IMR-90 (cell line): Measurements from ENCODE around the gene CDKAL1. TPM values are rescaled to one million over a fixed set of nuclear protein-coding genes. Genes with fewer than 3 reads are reported as not detected.

ENCODE experiments used
- ATAC-seq: fragments of 200-7000 bp; cut with Tn5 transposase; 2 replicates; pipeline ENCODE4 v1.9.1; 2020; ENCODE audit warnings: low read depth, mild to moderate bottlenecking, moderate library complexity
- BruUV-seq: library from RNA; stranded (reverse); fragments of 400-500 nt; replicated peaks from 2 replicates; lab custom pipeline; 2021; lab: Mats Ljungman, UMichigan
- CTCF ChIA-PET: fragments of 300-600 bp; formaldehyde crosslinking; extraction: SDS; loops from one replicate; lab custom pipeline; 2021; ENCODE audit warnings: antibody characterized with exemption; lab: Yijun Ruan, JAX
- POLR2A ChIA-PET: fragments of 300-600 bp; sonication (Branson Sonifier 250); formaldehyde crosslinking; loops from one replicate; lab custom pipeline; 2022; ENCODE audit warnings: antibody characterized with exemption; ENCODE audit not compliant: unreplicated experiment; lab: Charles Lee
- DNase-seq: peaks from one replicate; pipeline ENCODE4 v3.0.0; 2013
- H2AFZ ChIP-seq: replicated peaks from 2 replicates; pipeline ENCODE3; 2013; ENCODE audit warnings: low read length, mild to moderate bottlenecking; ENCODE audit not compliant: poor library complexity
- H2AK5ac ChIP-seq: 2 replicates; pipeline ENCODE4 v1.6.1; 2013; ENCODE audit warnings: low read depth, low read length, inconsistent platforms
- H2AK9ac ChIP-seq: replicated peaks from 2 replicates; pipeline ENCODE3; 2013; ENCODE audit warnings: mild to moderate bottlenecking, low read depth, low read length, moderate library complexity; ENCODE audit not compliant: poor library complexity
- H2BK120ac ChIP-seq: 2 replicates; pipeline ENCODE4 v1.6.1; 2013; ENCODE audit warnings: low read depth, low read length, inconsistent platforms
- H2BK15ac ChIP-seq: 3 replicates; pipeline ENCODE4 v1.6.1; 2013; ENCODE audit warnings: low read depth, low read length, inconsistent platforms
- H2BK20ac ChIP-seq: 2 replicates; pipeline ENCODE4 v1.6.1; 2013; ENCODE audit warnings: low read depth, mild to moderate bottlenecking, inconsistent platforms, low read length, moderate library complexity
- H2BK5ac ChIP-seq: 2 replicates; pipeline ENCODE4 v1.6.1; 2013; ENCODE audit warnings: mild to moderate bottlenecking, low read depth, low read length, inconsistent platforms; ENCODE audit not compliant: poor library complexity, severe bottlenecking
- H3K14ac ChIP-seq: replicated peaks from 2 replicates; pipeline ENCODE4 v1.6.1; 2013; ENCODE audit warnings: low read depth, low read length, inconsistent platforms
- H3K18ac ChIP-seq: 2 replicates; pipeline ENCODE4 v1.6.1; 2013; ENCODE audit warnings: low read depth, low read length, control low read depth
- H3K23ac ChIP-seq: 2 replicates; pipeline ENCODE4 v1.6.1; 2013; ENCODE audit warnings: low read depth, low read length, inconsistent platforms
- H3K27ac ChIP-seq: 2 replicates; pipeline ENCODE4 v1.5.1; 2013; ENCODE audit warnings: mild to moderate bottlenecking, control low read depth, low read length; ENCODE audit not compliant: insufficient read depth
- H3K27me3 ChIP-seq: 2 replicates; pipeline ENCODE4 v1.6.1; 2013; ENCODE audit warnings: low read length; ENCODE audit not compliant: control insufficient read depth, insufficient read depth
- H3K36me3 ChIP-seq: 2 replicates; pipeline ENCODE4 v1.6.1; 2013; ENCODE audit warnings: low read length, mixed read lengths; ENCODE audit not compliant: control insufficient read depth, insufficient read depth
- H3K4ac ChIP-seq: 2 replicates; pipeline ENCODE4 v1.6.1; 2013; ENCODE audit warnings: low read depth, low read length, inconsistent platforms
- H3K4me1 ChIP-seq: 2 replicates; pipeline ENCODE4 v1.6.1; 2013; ENCODE audit warnings: low read length, mixed read lengths; ENCODE audit not compliant: control insufficient read depth, insufficient read depth
- H3K4me2 ChIP-seq: 2 replicates; pipeline ENCODE4 v1.6.1; 2013; ENCODE audit warnings: low read depth, mild to moderate bottlenecking, control low read depth, low read length, moderate library complexity
- H3K4me3 ChIP-seq: 2 replicates; pipeline ENCODE4 v1.5.1; 2013; ENCODE audit warnings: low read depth, mild to moderate bottlenecking, control low read depth, low read length, moderate library complexity; ENCODE audit not compliant: insufficient read depth
- H3K56ac ChIP-seq: 2 replicates; pipeline ENCODE4 v1.6.1; 2013; ENCODE audit warnings: low read length, inconsistent platforms; ENCODE audit not compliant: insufficient read depth; ENCODE audit errors: extremely low read depth
- H3K79me1 ChIP-seq, 2 experiments: 2 replicates each; pipeline ENCODE4 v1.6.1; 2013; ENCODE audit warnings: low read length in 2 of 2, inconsistent platforms in 1 of 2, low read depth in 1 of 2
- H3K9ac ChIP-seq: 2 replicates; pipeline ENCODE4 v1.6.1; 2013; ENCODE audit warnings: low read depth, low read length, control low read depth
- H3K9me1 ChIP-seq: 2 replicates; pipeline ENCODE4 v1.6.1; 2013; ENCODE audit warnings: low read length, inconsistent platforms; ENCODE audit not compliant: insufficient read depth
- H3K9me3 ChIP-seq: 2 replicates; pipeline ENCODE4 v1.6.1; 2013; ENCODE audit warnings: low read length; ENCODE audit not compliant: control insufficient read depth, insufficient read depth
- H4K20me1 ChIP-seq: 2 replicates; pipeline ENCODE4 v1.6.1; 2013; ENCODE audit warnings: low read length, inconsistent platforms; ENCODE audit not compliant: insufficient read depth
- H4K5ac ChIP-seq: 2 replicates; pipeline ENCODE4 v1.6.1; 2013; ENCODE audit warnings: mild to moderate bottlenecking, low read depth, low read length, control low read depth
- H4K8ac ChIP-seq, 2 experiments: 2 replicates each; pipeline ENCODE4 v1.6.1; 2013; ENCODE audit warnings: low read depth in 2 of 2, low read length in 2 of 2, control low read depth in 1 of 2, inconsistent platforms in 1 of 2
- H4K91ac ChIP-seq: 2 replicates; pipeline ENCODE4 v1.6.1; 2013; ENCODE audit warnings: low read depth, low read length, inconsistent platforms; ENCODE audit not compliant: insufficient read depth
- BHLHE40 ChIP-seq: fragments of 150-350 bp; IDR thresholded peaks from 2 replicates; pipeline ENCODE4 v1.6.1; 2016; ENCODE audit warnings: mild to moderate bottlenecking, low read depth, low read length
- CHD1 ChIP-seq: IDR thresholded peaks from 2 replicates; pipeline ENCODE4 v1.6.1; 2012; ENCODE audit warnings: low read depth, low read length, improper control_type of control experiment
- MAZ ChIP-seq: IDR thresholded peaks from 2 replicates; pipeline ENCODE4 v1.6.1; 2012; ENCODE audit warnings: low read depth, mild to moderate bottlenecking, low read length, improper control_type of control experiment, moderate library complexity, borderline replicate concordance
- POLR2A ChIP-seq: IDR thresholded peaks from 2 replicates; pipeline ENCODE4 v1.6.1; 2012; ENCODE audit warnings: mild to moderate bottlenecking, low read depth, low read length
- RCOR1 ChIP-seq: IDR thresholded peaks from 2 replicates; pipeline ENCODE4 v1.6.1; 2012; ENCODE audit warnings: mild to moderate bottlenecking, low read length, improper control_type of control experiment; ENCODE audit not compliant: insufficient replicate concordance
- RFX5 ChIP-seq: IDR thresholded peaks from 2 replicates; pipeline ENCODE4 v1.8.0; 2012; ENCODE audit warnings: low read depth, mild to moderate bottlenecking, low read length, moderate library complexity
- WGBS, 2 experiments: methylation state at CpG; one replicate each; pipeline versions ENCODE4 v1.1.5 to v1.1.7; 2013; ENCODE audit warnings: missing lambda C conversion rate in 2 of 2; ENCODE audit not compliant: insufficient read length in 1 of 2; ENCODE audit errors: extremely low coverage in 2 of 2; 5-methylcytosine and 5-hydroxymethylcytosine counted together
- dilution Hi-C: fragments of 300-500 bp; cut with HindIII; formaldehyde crosslinking; loops from one replicate; pipeline ENCODE4 v1.14.3; 2018; ENCODE audit warnings: low sequenced_read_pairs; ENCODE audit not compliant: unreplicated experiment
- in situ Hi-C: fragments of 300-500 bp; cut with MboI; formaldehyde crosslinking; loops from 3 replicates; pipeline ENCODE4 v1.14.3; 2019; ENCODE audit warnings: low sequenced_read_pairs, inconsistent platforms, mixed read lengths
- intact Hi-C: fragments of 100-400 bp; cut with micrococcal nuclease; formaldehyde crosslinking; loops from 2 replicates; pipeline ENCODE4 v1.10.0; 2022
- polyA plus RNA-seq, 3 experiments: library from polyadenylated mRNA; depleted of rRNA; stranded (reverse); fragments of >200 nt; gene quantifications; 2 replicates each; pipeline ENCODE4 v1.2.3, GENCODE V29; 2012; ENCODE audit warnings: low replicate concordance in 1 of 3
- total RNA-seq: library from RNA; depleted of rRNA; stranded (reverse); fragments of >200 nt; gene quantifications from 2 replicates; pipeline ENCODE4 v1.2.3, GENCODE V29; 2012
- TF ChIP-seq, protein P1 (sequence below): conservative IDR thresholded peaks from 2 replicates; pipeline ENCODE4 v1.5.1; 2012; ENCODE audit warnings: mild to moderate bottlenecking, low read depth, low read length, improper control_type of control experiment
- TF ChIP-seq, protein P2 (sequence below): fragments of 150-350 bp; IDR thresholded peaks from 2 replicates; pipeline ENCODE4 v1.6.1; 2016; ENCODE audit warnings: low read depth, mild to moderate bottlenecking, low read length, moderate library complexity, borderline replicate concordance

CDKAL1 gene
- total and polyA plus RNA-seq, 2 of the 4 experiments (the other 2 are of a cell fraction), result 3.7 to 13.1 TPM

DNA sequence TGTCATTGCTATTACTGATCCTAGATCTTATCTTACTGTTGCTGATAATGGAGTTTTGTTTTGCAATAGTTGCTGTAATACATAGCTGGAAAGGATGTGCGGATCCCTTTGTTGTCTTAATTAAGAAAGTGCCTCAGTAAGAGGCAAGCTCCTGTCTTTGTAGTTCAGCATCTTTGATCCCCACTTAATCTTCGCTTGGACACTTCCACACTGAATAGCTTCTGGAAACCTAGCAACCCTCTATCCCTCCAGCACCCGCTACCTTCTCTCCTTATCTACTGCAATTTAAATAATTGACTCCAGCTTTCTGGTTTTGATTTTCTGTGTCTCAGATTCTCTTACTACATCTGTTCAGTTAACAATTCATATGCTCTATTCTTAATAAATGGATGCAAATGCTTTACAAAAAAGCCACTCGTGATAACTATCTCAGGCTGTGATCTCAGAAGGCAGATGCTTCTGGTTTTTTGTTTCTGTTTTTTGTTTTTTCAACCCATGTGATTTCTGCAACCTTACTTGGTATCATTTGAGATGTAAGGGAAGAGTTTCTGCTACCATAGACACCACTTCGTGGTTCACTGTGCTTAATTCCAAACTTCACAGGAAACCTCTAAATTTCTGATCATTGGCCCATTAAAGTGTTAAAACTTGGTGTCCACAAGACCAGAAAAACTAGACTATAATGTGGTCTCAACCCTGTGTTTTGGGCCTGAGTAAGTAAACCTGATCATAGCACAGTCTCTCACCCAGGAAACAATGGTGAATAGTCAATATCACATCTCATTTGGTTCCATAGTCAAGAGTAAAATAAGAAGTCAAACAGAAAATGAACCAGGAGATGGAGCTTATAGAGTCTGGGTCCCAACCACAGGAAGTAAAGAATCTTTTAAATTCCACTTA, 707.2 kb downstream of the CDKAL1 start:
- Histone ChIP-seq H3K27ac (no peak overlapping the region), H3K79me1 (no peaks in the 10 kb centered on the region), H2BK15ac (no peak overlapping the region), H3K14ac (no peak overlapping the region), H2AK5ac (no peak overlapping the region), H4K5ac (no peak overlapping the region), H3K9ac (no peak overlapping the region), H3K4me1 (no peaks in the 10 kb centered on the region), H2BK5ac (no peak overlapping the region), H3K9me1 (no peaks in the 10 kb centered on the region), H3K4me3 (no peak overlapping the region), H4K20me1 (no peaks in the 10 kb centered on the region), H3K36me3 (no peaks in the 10 kb centered on the region), H3K56ac (no peak overlapping the region), H2BK20ac (no peak overlapping the region), H2BK120ac (no peak overlapping the region), H3K27me3 (no peaks in the 10 kb centered on the region), H3K18ac (no peak overlapping the region), H4K91ac (no peak overlapping the region), H4K8ac (no peak overlapping the region), H3K4ac (no peak overlapping the region), H2AFZ (no peak overlapping the region), H2AK9ac (no peak overlapping the region), H3K9me3 (no peaks in the 10 kb centered on the region), H3K4me2 (no peak overlapping the region), H3K23ac (no peak overlapping the region)
- ChIA-PET CTCF (no interaction called here), POLR2A (no interaction called here)
- in situ Hi-C loops, result no loop called here
- dilution Hi-C loops, result no loop called here
- DNase-seq (no peak), ATAC-seq (no peak)
- WGBS, 2 experiments, result 100% methylated on average over 1 of the region's 5 CpGs; no CpG with 5 or more reads in 1 of the 2 experiments
- intact Hi-C loops, result no loop called here
- TF ChIP-seq CHD1, result no peak
- no peak for TF ChIP-seq RFX5
- TF ChIP-seq MAZ, result no peak
- TF ChIP-seq, protein P1, sequence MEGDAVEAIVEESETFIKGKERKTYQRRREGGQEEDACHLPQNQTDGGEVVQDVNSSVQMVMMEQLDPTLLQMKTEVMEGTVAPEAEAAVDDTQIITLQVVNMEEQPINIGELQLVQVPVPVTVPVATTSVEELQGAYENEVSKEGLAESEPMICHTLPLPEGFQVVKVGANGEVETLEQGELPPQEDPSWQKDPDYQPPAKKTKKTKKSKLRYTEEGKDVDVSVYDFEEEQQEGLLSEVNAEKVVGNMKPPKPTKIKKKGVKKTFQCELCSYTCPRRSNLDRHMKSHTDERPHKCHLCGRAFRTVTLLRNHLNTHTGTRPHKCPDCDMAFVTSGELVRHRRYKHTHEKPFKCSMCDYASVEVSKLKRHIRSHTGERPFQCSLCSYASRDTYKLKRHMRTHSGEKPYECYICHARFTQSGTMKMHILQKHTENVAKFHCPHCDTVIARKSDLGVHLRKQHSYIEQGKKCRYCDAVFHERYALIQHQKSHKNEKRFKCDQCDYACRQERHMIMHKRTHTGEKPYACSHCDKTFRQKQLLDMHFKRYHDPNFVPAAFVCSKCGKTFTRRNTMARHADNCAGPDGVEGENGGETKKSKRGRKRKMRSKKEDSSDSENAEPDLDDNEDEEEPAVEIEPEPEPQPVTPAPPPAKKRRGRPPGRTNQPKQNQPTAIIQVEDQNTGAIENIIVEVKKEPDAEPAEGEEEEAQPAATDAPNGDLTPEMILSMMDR, result no peak
- TF ChIP-seq POLR2A, result no peak
- no peak for TF ChIP-seq BHLHE40
- no peak for TF ChIP-seq RCOR1
- TF ChIP-seq, protein P2, sequence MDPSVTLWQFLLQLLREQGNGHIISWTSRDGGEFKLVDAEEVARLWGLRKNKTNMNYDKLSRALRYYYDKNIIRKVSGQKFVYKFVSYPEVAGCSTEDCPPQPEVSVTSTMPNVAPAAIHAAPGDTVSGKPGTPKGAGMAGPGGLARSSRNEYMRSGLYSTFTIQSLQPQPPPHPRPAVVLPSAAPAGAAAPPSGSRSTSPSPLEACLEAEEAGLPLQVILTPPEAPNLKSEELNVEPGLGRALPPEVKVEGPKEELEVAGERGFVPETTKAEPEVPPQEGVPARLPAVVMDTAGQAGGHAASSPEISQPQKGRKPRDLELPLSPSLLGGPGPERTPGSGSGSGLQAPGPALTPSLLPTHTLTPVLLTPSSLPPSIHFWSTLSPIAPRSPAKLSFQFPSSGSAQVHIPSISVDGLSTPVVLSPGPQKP, result no peak
- no TSS peak for BruUV-seq
